DOHH2 (cell line): ENCODE data around the gene RECQL5.

Source experiments
- EZH2phosphoT487 ChIP-seq: fragments of 200-600 bp; sonication (generic); IDR thresholded peaks from 2 replicates; pipeline ENCODE4 v1.6.1; 2017; ENCODE audit warnings: borderline replicate concordance, mild to moderate bottlenecking, antibody characterized with exemption, low read length, moderate library complexity, mixed read lengths
- TF ChIP-seq, protein P1 (sequence below): fragments of 200-600 bp; sonication (generic); IDR thresholded peaks from one replicate; pipeline ENCODE4 v1.5.1; 2014; ENCODE audit warnings: antibody characterized with exemption, mild to moderate bottlenecking, low read depth, low read length; ENCODE audit not compliant: poor library complexity, severe bottlenecking

DNA sequence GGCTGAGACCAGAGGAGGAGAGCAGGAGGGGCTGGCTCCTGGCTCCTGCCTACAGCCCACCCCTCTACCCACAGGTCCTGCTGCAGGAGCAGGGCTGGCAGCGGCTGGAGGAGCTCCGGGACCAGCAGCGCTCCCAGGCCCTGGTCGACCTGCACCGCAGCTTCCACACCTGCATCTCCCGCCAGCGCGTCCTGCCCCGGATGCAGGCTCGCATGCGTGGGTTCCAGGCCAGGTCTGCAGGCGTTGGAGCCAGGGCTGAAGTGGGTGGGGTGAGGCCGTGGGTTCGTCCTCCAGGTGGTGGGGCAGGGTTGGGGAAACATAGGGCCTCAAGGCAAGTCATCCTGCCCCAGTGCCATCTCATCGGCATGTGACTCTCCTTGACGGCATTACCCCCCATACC is 61.2 kb downstream of the RECQL5 start:
- TF ChIP-seq, protein P1, sequence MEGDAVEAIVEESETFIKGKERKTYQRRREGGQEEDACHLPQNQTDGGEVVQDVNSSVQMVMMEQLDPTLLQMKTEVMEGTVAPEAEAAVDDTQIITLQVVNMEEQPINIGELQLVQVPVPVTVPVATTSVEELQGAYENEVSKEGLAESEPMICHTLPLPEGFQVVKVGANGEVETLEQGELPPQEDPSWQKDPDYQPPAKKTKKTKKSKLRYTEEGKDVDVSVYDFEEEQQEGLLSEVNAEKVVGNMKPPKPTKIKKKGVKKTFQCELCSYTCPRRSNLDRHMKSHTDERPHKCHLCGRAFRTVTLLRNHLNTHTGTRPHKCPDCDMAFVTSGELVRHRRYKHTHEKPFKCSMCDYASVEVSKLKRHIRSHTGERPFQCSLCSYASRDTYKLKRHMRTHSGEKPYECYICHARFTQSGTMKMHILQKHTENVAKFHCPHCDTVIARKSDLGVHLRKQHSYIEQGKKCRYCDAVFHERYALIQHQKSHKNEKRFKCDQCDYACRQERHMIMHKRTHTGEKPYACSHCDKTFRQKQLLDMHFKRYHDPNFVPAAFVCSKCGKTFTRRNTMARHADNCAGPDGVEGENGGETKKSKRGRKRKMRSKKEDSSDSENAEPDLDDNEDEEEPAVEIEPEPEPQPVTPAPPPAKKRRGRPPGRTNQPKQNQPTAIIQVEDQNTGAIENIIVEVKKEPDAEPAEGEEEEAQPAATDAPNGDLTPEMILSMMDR, result no peak
- TF ChIP-seq EZH2phosphoT487, result no peak
